GM19372 (cell line): ENCODE measurements around the gene TOMM40L.

ENCODE experiments used
- ATAC-seq: cut with Tn5 transposase; IDR thresholded peaks from one replicate; pipeline ENCODE4 v1.9.1; 2021; ENCODE audit warnings: mild to moderate bottlenecking, low read depth, moderate library complexity; ENCODE audit not compliant: unreplicated experiment

The TOMM40L gene

GRCh38 chr1:161225534-161226319, at the start of gene TOMM40L:
TSS of gene TOMM40L (plus strand) at chr1:161226060. CDS start at chr1:161226490, 430 bp downstream.
- peak; percentile 98 for ATAC-seq

GRCh38 chr1:161176468-161177111, 49.3 kb upstream of the TOMM40L start:
- ATAC-seq = no peak

GRCh38 chr1:161177112-161177935, 48.5 kb upstream of the TOMM40L start, which contains the start of gene B4GALT3:
TSS of gene B4GALT3 (minus strand) at chr1:161177507. CDS start at chr1:161176060, 1,447 bp downstream.
- peak; percentile 69 for ATAC-seq

GRCh38 chr1:161177936-161178244, 48.0 kb upstream of the TOMM40L start:
- ATAC-seq = no peak

GRCh38 chr1:161179698-161180097, 46.2 kb upstream of the TOMM40L start:
- ATAC-seq = no peak

GRCh38 chr1:161180639-161181038, 45.2 kb upstream of the TOMM40L start:
- no peak for ATAC-seq

- ATAC-seq = peak; percentile 47
These were observed 43.6 kb upstream of the TOMM40L start for GRCh38 chr1:161182214-161182613.

GRCh38 chr1:161185282-161185682, 40.6 kb upstream of the TOMM40L start:
- peak; percentile 67 for ATAC-seq

GRCh38 chr1:161185732-161186311, 40.0 kb upstream of the TOMM40L start:
- peak; percentile 19 for ATAC-seq

GRCh38 chr1:161187311-161187710, 38.5 kb upstream of the TOMM40L start:
- ATAC-seq = no peak

- no peak for ATAC-seq
These were observed 37.5 kb upstream of the TOMM40L start for GRCh38 chr1:161188381-161188780.

GRCh38 chr1:161189036-161189435, 36.8 kb upstream of the TOMM40L start:
- ATAC-seq = no peak

GRCh38 chr1:161190962-161191521, 34.8 kb upstream of the TOMM40L start:
- ATAC-seq = no peak

GRCh38 chr1:161191971-161192370, 33.9 kb upstream of the TOMM40L start:
- no peak for ATAC-seq

- no peak for ATAC-seq
These were observed 33.1 kb upstream of the TOMM40L start for GRCh38 chr1:161192476-161193465.

- ATAC-seq = no peak
These were observed 32.2 kb upstream of the TOMM40L start for GRCh38 chr1:161193561-161194235.

- ATAC-seq = no peak
These were observed 30.7 kb upstream of the TOMM40L start for GRCh38 chr1:161195171-161195570.

GRCh38 chr1:161196111-161196510, 29.7 kb upstream of the TOMM40L start:
- no peak for ATAC-seq
